NCI-H2107 treated with DMSO at 0.1 percent for 48 hours (cell line): ENCODE data around the gene OR52E5.

Source experiments
- DNase-seq: peaks from one replicate; lab custom pipeline; 2025; ENCODE audit not compliant: unreplicated experiment; lab: John Stamatoyannopoulos, UW

OR52E5 gene

DNA sequence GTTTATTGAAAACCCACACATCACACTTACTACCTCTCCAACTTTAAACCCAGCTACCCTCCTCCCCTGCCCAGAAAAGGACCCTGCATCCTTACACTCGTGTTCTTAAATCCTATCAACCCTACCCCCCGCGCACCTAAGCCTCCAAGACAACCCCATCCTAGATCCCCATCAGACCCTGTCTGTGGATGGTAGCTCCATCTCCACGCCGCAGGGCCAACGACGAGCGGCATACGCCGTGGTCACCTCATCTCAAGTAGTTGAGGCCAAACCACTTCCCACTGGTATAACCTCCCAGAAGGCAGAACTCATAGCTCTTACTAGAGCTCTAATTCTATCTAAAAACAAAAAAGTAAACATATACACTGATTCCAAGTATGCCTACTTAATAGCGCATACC lies 39.7 kb downstream of the OR52E5 start:
- no peak for DNase-seq

DNA sequence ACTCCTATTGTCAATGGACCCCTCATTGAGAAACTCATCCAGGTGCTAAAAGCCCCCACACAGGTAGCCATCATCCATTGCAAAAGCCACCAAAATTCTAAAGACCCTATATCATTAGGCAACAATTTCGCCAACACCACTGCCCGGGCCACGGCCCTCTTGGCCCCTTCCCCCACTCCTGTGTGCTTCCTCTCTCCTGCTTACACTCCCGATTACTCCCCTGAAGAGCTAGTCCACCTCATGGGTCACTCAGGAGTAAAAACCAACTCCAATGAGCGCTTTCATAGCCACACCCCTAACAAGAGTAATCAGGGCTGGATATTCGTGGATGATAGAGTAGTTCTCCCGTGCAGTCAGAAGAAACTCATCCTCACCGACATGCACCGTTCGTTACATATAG lies 40.1 kb downstream of the OR52E5 start:
- DNase-seq = no peak

DNA sequence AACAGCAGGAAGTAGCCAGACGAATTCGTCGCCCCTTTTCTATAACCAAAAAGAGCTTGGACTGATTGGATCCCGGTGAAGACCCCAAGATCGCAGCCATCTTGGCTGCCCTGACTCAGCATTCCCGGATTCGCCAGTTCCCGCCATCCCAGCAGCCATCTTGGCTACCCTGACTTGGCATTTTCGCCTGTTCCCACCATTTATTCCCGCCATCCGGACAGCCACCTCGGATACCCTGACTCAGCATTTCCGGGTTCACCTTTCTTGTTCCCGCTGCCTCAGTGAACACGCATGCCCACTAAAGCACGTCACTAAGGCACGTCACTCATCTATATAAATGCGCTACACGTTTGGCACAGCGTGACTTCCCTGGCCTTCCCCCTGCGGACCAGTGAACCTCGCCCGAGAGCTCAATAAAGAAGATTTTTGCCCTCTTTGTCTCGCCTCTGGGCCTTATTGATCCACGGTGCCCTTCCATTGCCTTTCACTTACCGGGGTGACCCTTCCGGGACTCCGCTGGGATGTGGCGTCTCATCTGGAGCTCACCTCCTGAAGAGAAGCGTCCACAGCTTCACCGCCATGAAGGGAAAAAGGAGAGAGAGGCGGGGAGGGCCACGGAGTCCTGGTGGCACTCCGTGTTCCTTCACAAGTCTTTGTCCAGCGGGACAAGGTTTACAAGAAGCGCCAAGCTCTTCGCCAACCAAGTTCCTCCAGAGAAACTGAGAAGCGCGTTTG lies 45.0 kb downstream of the OR52E5 start:
- DNase-seq = no peak

DNA sequence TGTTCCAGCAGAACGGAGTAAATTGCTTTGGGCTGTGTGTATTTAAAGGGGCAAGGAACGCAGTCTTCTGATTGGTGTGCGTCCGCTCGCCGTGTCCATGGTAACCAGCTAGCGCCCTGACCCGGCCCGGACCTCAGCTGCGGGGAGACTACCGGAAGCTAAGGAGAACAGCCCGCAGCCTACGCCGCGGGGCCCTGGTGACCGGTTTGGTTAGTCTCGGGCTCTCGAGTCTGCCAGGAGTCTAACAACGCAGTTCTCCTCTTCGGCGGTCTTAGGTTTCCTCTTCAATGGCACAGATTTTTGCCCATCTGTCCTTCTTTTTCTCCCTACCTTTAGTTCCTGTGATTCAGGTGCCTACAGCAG lies 45.6 kb downstream of the OR52E5 start:
- DNase-seq = no peak

DNA sequence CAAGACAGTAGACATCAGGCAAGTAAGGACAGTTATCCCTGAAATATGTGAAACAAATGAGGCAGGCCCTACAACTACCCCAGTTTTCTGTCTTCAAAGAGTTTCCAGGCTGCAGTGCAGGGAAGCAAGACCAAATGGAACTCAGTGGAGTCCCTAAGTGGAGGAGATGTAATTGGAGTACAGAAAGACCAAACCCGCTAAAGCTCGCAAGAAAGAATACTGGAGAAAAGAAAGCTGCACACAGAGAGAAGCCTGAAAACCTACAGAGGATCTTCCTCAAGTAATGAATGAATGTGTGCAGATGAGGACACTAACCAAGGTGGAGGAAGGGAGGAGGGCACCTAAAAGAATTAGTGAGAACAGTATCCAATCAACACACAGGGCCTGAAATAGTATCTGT lies 47.7 kb downstream of the OR52E5 start:
- DNase-seq = no peak

DNA sequence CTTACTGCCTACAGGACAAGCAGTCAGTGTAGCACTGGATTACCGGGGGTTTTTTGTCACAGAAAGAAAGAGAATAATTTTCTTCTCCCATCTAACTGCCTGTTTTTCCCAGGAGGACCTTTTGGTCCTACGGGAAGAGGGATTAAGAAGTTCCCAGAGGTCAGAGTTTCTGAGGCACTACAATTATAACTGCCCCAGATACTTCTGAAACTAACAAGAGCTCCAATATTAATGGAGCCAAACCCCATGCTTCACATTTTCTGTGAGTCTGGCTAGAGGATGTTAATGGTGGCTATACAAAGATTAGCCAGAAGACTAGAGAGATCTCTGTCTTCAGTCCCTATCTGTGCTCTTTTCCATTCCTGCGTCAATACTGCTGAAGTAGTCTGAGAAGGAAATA lies 48.9 kb downstream of the OR52E5 start, which contains the start of gene OR56A3:
OR56A3 (plus strand) TSS at position 301 of the 400 bp plus-strand sequence. CDS start 5,096 bp downstream, outside the sequence.
- no peak for DNase-seq
